Stimulated activated naive B cell treated with anti-CD40 and anti-IgM and Interleukin-4, amounts not matched to agents 10 μg/mL and 1 μg/mL and 100 μg/mL, for 72 hours (primary cell): ENCODE results near the gene PLD1.
A peak's percentile ranks its signal among the peaks of the same experiment; 100 is the strongest.

Experiments
- ATAC-seq, 2 donors: fragments of 150-1000 bp; cut with Tn5 transposase; replicated peaks; 2 replicates each; pipeline ENCODE4 v1.10.0; 2021; ENCODE audit warnings: moderate library complexity in 1 of 2
- DNase-seq: peaks from one replicate; pipeline ENCODE4 v3.0.0; 2021
- H3K27ac Mint-ChIP-seq: one replicate; pipeline ENCODE4 v1.8.0; 2022; ENCODE audit warnings: mild to moderate bottlenecking, mixed read lengths
- H3K27me3 Mint-ChIP-seq, 2 donors: one replicate each; pipeline ENCODE4 v1.8.0; 2022; ENCODE audit warnings: mixed read lengths in 2 of 2
- H3K36me3 Mint-ChIP-seq, 2 donors: one replicate each; pipeline ENCODE4 v1.8.0; 2022; ENCODE audit warnings: mixed read lengths in 2 of 2, mild to moderate bottlenecking in 1 of 2
- H3K4me1 Mint-ChIP-seq, 2 donors: one replicate each; pipeline ENCODE4 v1.8.0; 2022; ENCODE audit warnings: mixed read lengths in 2 of 2, mild to moderate bottlenecking in 1 of 2
- H3K4me3 Mint-ChIP-seq, 2 donors: one replicate each; pipeline ENCODE4 v1.8.0; 2022; ENCODE audit warnings: mild to moderate bottlenecking in 2 of 2, mixed read lengths in 2 of 2, moderate library complexity in 1 of 2
- H3K9me3 Mint-ChIP-seq, 2 donors: one replicate each; pipeline ENCODE4 v1.8.0; 2022; ENCODE audit warnings: mixed read lengths in 2 of 2, mild to moderate bottlenecking in 1 of 2

PLD1 gene

GRCh38 chr3:171672538-171672937, 137.7 kb downstream of the PLD1 start:
- Mint-ChIP-seq H3K27ac (no peak overlapping the region), H3K4me1 (no peaks in the 10 kb centered on the region), H3K36me3 (no peaks in the 10 kb centered on the region), H3K27me3 (no peaks in the 10 kb centered on the region), H3K4me3 (no peak overlapping the region), H3K9me3 (no peaks in the 10 kb centered on the region)
- DNase-seq (no peak), ATAC-seq (no peak)

- Mint-ChIP-seq H3K36me3 (no peaks in the 10 kb centered on the region), H3K27ac (no peak overlapping the region), H3K9me3 (no peaks in the 10 kb centered on the region), H3K27me3 (no peaks in the 10 kb centered on the region), H3K4me1 (no peaks in the 10 kb centered on the region), H3K4me3 (no peak overlapping the region)
- no peak for ATAC-seq
- no peak for DNase-seq
Observed at GRCh38 chr3:171672124-171672523, 138.2 kb downstream of the PLD1 start.

- Mint-ChIP-seq H3K36me3 (no peaks in the 10 kb centered on the region), H3K27me3 (peaks cover 0 to 3% of the 10 kb centered on the region in 2 donors)
- DNase-seq: no peak
Observed at GRCh38 chr3:171671709-171672108, 138.6 kb downstream of the PLD1 start.

GRCh38 chr3:171666516-171666915, 143.8 kb downstream of the PLD1 start:
- ATAC-seq (no peak), DNase-seq (no peak)
- Mint-ChIP-seq H3K4me3 (no peak overlapping the region), H3K4me1 (peaks cover 0 to under 1% of the 10 kb centered on the region in 2 donors), H3K27ac (no peak overlapping the region), H3K27me3 (peaks cover 0 to 10% of the 10 kb centered on the region in 2 donors), H3K36me3 (no peaks in the 10 kb centered on the region), H3K9me3 (no peaks in the 10 kb centered on the region)

More at GRCh38 chr3:171671709-171672108, 138.6 kb downstream of the PLD1 start:
- Mint-ChIP-seq H3K4me1 (no peaks in the 10 kb centered on the region), H3K27ac (no peak overlapping the region), H3K4me3 (no peak overlapping the region), H3K9me3 (no peaks in the 10 kb centered on the region)
- no peak for ATAC-seq

GRCh38 chr3:171663805-171664204, 146.5 kb downstream of the PLD1 start:
- DNase-seq (no peak), ATAC-seq (no peak)
- no peaks in the 10 kb centered on the region for H3K36me3 Mint-ChIP-seq
- H3K9me3 Mint-ChIP-seq: no peaks in the 10 kb centered on the region
- H3K27ac Mint-ChIP-seq: no peak overlapping the region
- H3K4me1 Mint-ChIP-seq: peaks cover 0 to 2% of the 10 kb centered on the region in 2 donors
- peaks cover 0 to 10% of the 10 kb centered on the region in 2 donors for H3K27me3 Mint-ChIP-seq
- H3K4me3 Mint-ChIP-seq: no peak overlapping the region

GRCh38 chr3:171661484-171661883, 148.8 kb downstream of the PLD1 start:
- Mint-ChIP-seq H3K27ac (no peak overlapping the region), H3K27me3 (peaks cover 0 to 5% of the 10 kb centered on the region in 2 donors), H3K4me1 (peaks cover 0 to 2% of the 10 kb centered on the region in 2 donors), H3K4me3 (no peak overlapping the region), H3K9me3 (no peaks in the 10 kb centered on the region), H3K36me3 (no peaks in the 10 kb centered on the region)
- ATAC-seq (no peak), DNase-seq (no peak)

- Mint-ChIP-seq H3K4me1 (peaks cover 0 to 2% of the 10 kb centered on the region in 2 donors), H3K9me3 (no peaks in the 10 kb centered on the region), H3K27ac (no peak overlapping the region), H3K27me3 (peaks cover 0 to 3% of the 10 kb centered on the region in 2 donors), H3K4me3 (no peak overlapping the region), H3K36me3 (no peaks in the 10 kb centered on the region)
- no peak for DNase-seq
- ATAC-seq: no peak
Observed at GRCh38 chr3:171660188-171660587, 150.1 kb downstream of the PLD1 start.

GRCh38 chr3:171658841-171659240, 151.4 kb downstream of the PLD1 start:
- ATAC-seq (no peak), DNase-seq (no peak)
- Mint-ChIP-seq H3K9me3 (no peaks in the 10 kb centered on the region), H3K4me3 (no peak overlapping the region), H3K27ac (no peak overlapping the region), H3K27me3 (no peaks in the 10 kb centered on the region), H3K36me3 (no peaks in the 10 kb centered on the region), H3K4me1 (peaks cover 0 to 2% of the 10 kb centered on the region in 2 donors)

GRCh38 chr3:171654809-171655208, 155.5 kb downstream of the PLD1 start:
- Mint-ChIP-seq H3K27me3 (peaks cover 0 to 6% of the 10 kb centered on the region in 2 donors), H3K4me1 (peaks cover 0 to 3% of the 10 kb centered on the region in 2 donors), H3K9me3 (no peaks in the 10 kb centered on the region), H3K27ac (no peak overlapping the region), H3K4me3 (no peak overlapping the region), H3K36me3 (no peaks in the 10 kb centered on the region)
- no peak for DNase-seq
- no peak for ATAC-seq

- Mint-ChIP-seq H3K36me3 (no peaks in the 10 kb centered on the region), H3K27ac (no peak overlapping the region)
Observed at GRCh38 chr3:171654326-171654725, 156.0 kb downstream of the PLD1 start.

GRCh38 chr3:171653701-171654100, 156.6 kb downstream of the PLD1 start:
- Mint-ChIP-seq H3K27ac (no peak overlapping the region), H3K36me3 (no peaks in the 10 kb centered on the region), H3K27me3 (peaks cover 0 to 6% of the 10 kb centered on the region in 2 donors), H3K4me1 (peaks cover 0 to 3% of the 10 kb centered on the region in 2 donors), H3K9me3 (no peaks in the 10 kb centered on the region), H3K4me3 (no peak overlapping the region)
- DNase-seq (no peak), ATAC-seq (no peak)

More at GRCh38 chr3:171654326-171654725, 156.0 kb downstream of the PLD1 start:
- Mint-ChIP-seq H3K4me1 (peaks cover 0 to 3% of the 10 kb centered on the region in 2 donors), H3K4me3 (no peak overlapping the region), H3K27me3 (peaks cover 0 to 6% of the 10 kb centered on the region in 2 donors), H3K9me3 (no peaks in the 10 kb centered on the region)
- ATAC-seq (no peak), DNase-seq (no peak)

GRCh38 chr3:171652932-171653331, 157.4 kb downstream of the PLD1 start:
- Mint-ChIP-seq H3K36me3 (no peaks in the 10 kb centered on the region), H3K9me3 (no peaks in the 10 kb centered on the region), H3K27me3 (peaks cover 0 to 6% of the 10 kb centered on the region in 2 donors), H3K4me3 (no peak overlapping the region), H3K27ac (no peak overlapping the region), H3K4me1 (peaks cover 0 to 3% of the 10 kb centered on the region in 2 donors)
- no peak for ATAC-seq
- DNase-seq: no peak

GRCh38 chr3:171649911-171650592, 160.2 kb downstream of the PLD1 start:
- Mint-ChIP-seq H3K4me3 (no peak overlapping the region), H3K9me3 (no peaks in the 10 kb centered on the region), H3K4me1 (peaks cover 0 to 3% of the 10 kb centered on the region in 2 donors), H3K27me3 (peaks cover 0 to 6% of the 10 kb centered on the region in 2 donors), H3K36me3 (no peaks in the 10 kb centered on the region), H3K27ac (no peak overlapping the region)
- no peak for ATAC-seq
- DNase-seq: no peak

GRCh38 chr3:171649267-171649666, 161.0 kb downstream of the PLD1 start:
- DNase-seq (no peak), ATAC-seq (no peak)
- H3K4me3 Mint-ChIP-seq: no peak overlapping the region
- peaks cover 0 to 3% of the 10 kb centered on the region in 2 donors for H3K4me1 Mint-ChIP-seq
- H3K27me3 Mint-ChIP-seq: peaks cover 0 to 6% of the 10 kb centered on the region in 2 donors
- no peaks in the 10 kb centered on the region for H3K9me3 Mint-ChIP-seq
- H3K36me3 Mint-ChIP-seq: no peaks in the 10 kb centered on the region
- no peak overlapping the region for H3K27ac Mint-ChIP-seq

- H3K36me3 Mint-ChIP-seq: no peaks in the 10 kb centered on the region
- no peak overlapping the region for H3K4me3 Mint-ChIP-seq
- H3K27ac Mint-ChIP-seq: no peak overlapping the region
- H3K4me1 Mint-ChIP-seq: peaks cover 0 to 3% of the 10 kb centered on the region in 2 donors
- ATAC-seq (peak; percentile 39 to 64), DNase-seq (no peak)
- H3K27me3 Mint-ChIP-seq: peaks cover 0 to 6% of the 10 kb centered on the region in 2 donors
- H3K9me3 Mint-ChIP-seq: no peaks in the 10 kb centered on the region
Observed at GRCh38 chr3:171648069-171648468, 162.2 kb downstream of the PLD1 start.
